ENCODE results near the gene SMAD3.

SMAD3 gene

GRCh38 chr15:67130673-67131601 is 65.5 kb downstream of the SMAD3 start:
- Histone ChIP-seq H3K27ac (ENCODE audit: low read depth, low read length) (no peak overlapping the region), H3K36me3 (ENCODE audit: insufficient read depth, low read length) (no peaks in the 10 kb centered on the region), H3K27me3 (ENCODE audit: control insufficient read depth in 1 of 2, insufficient read depth in 2 of 2, low read length in 2 of 2) (no peaks in the 10 kb centered on the region), H3K9ac (ENCODE audit: low read length) (no peak overlapping the region), H3K4me1 (ENCODE audit: insufficient read depth, low read length) (peaks cover 72% of the 10 kb centered on the region), H3K4me3 (ENCODE audit: low read depth in 1 of 2, low read length in 2 of 2) (no peak overlapping the region), H3K9me3 (ENCODE audit: low read length) (no peaks in the 10 kb centered on the region)

DNA sequence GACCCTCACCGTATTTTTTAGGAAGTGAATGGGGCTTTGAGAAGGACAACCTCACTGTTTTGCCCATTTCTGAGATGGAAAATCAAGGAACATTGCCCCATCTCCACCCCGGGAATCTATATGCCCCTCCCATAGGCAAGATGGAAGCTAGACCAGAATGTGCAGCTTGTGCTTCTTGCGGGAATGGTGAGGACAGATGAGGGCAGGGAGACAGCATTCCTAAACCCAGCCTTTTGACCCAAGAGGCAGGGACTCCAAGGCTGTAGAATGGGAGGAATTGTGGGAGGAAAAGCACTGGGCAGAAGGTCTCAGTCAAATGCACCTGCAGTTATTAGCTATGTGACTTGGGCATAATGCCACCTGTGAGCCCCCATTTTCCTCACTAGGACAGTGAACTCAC is 66.9 kb downstream of the SMAD3 start:
- Histone ChIP-seq H3K4me3 (ENCODE audit: low read depth in 1 of 2, low read length in 2 of 2) (no peak overlapping the region), H3K36me3 (ENCODE audit: insufficient read depth, low read length) (no peaks in the 10 kb centered on the region), H3K4me1 (ENCODE audit: insufficient read depth, low read length) (peaks cover 69% of the 10 kb centered on the region), H3K27me3 (ENCODE audit: control insufficient read depth in 1 of 2, insufficient read depth in 2 of 2, low read length in 2 of 2) (no peaks in the 10 kb centered on the region), H3K9ac (ENCODE audit: low read length) (no peak overlapping the region), H3K27ac (ENCODE audit: low read depth, low read length) (no peak overlapping the region), H3K9me3 (ENCODE audit: low read length) (no peaks in the 10 kb centered on the region)

GRCh38 chr15:67133026-67133425 is 67.6 kb downstream of the SMAD3 start:
- H3K9ac ChIP-seq (ENCODE audit: low read length), result no peak overlapping the region
- H3K4me1 ChIP-seq (ENCODE audit: insufficient read depth, low read length), result peaks cover 69% of the 10 kb centered on the region
- H3K27ac ChIP-seq (ENCODE audit: low read depth, low read length), result peak overlapping the region; percentile 29

GRCh38 chr15:67133738-67134066 is 68.3 kb downstream of the SMAD3 start:
- peak overlapping the region; percentile 36 for H3K27ac ChIP-seq (ENCODE audit: low read depth, low read length)
- H3K27me3 ChIP-seq (ENCODE audit: control insufficient read depth in 1 of 2, insufficient read depth in 2 of 2, low read length in 2 of 2), result no peaks in the 10 kb centered on the region
- H3K9ac ChIP-seq (ENCODE audit: low read length), result no peak overlapping the region
- no peaks in the 10 kb centered on the region for H3K36me3 ChIP-seq (ENCODE audit: insufficient read depth, low read length)
- H3K9me3 ChIP-seq (ENCODE audit: low read length), result no peaks in the 10 kb centered on the region
- H3K4me3 ChIP-seq (ENCODE audit: low read depth in 1 of 2, low read length in 2 of 2), result no peak overlapping the region
- H3K4me1 ChIP-seq (ENCODE audit: insufficient read depth, low read length), result peaks cover 72% of the 10 kb centered on the region

More at GRCh38 chr15:67133026-67133425, 67.6 kb downstream of the SMAD3 start:
- Histone ChIP-seq H3K9me3 (ENCODE audit: low read length) (no peaks in the 10 kb centered on the region), H3K36me3 (ENCODE audit: insufficient read depth, low read length) (no peaks in the 10 kb centered on the region), H3K27me3 (ENCODE audit: control insufficient read depth in 1 of 2, insufficient read depth in 2 of 2, low read length in 2 of 2) (no peaks in the 10 kb centered on the region), H3K4me3 (ENCODE audit: low read depth in 1 of 2, low read length in 2 of 2) (no peak overlapping the region)

- no peak overlapping the region for H3K4me3 ChIP-seq (ENCODE audit: low read depth in 1 of 2, low read length in 2 of 2)
- H3K36me3 ChIP-seq (ENCODE audit: insufficient read depth, low read length), result no peaks in the 10 kb centered on the region
- H3K27ac ChIP-seq (ENCODE audit: low read depth, low read length), result peak overlapping the region; percentile 36
- H3K9ac ChIP-seq (ENCODE audit: low read length), result no peak overlapping the region
- H3K27me3 ChIP-seq (ENCODE audit: control insufficient read depth in 1 of 2, insufficient read depth in 2 of 2, low read length in 2 of 2), result no peaks in the 10 kb centered on the region
- H3K4me1 ChIP-seq (ENCODE audit: insufficient read depth, low read length), result peaks cover 77% of the 10 kb centered on the region
- H3K9me3 ChIP-seq (ENCODE audit: low read length), result no peaks in the 10 kb centered on the region
Measured at GRCh38 chr15:67134067-67134838, 68.9 kb downstream of the SMAD3 start.

DNA sequence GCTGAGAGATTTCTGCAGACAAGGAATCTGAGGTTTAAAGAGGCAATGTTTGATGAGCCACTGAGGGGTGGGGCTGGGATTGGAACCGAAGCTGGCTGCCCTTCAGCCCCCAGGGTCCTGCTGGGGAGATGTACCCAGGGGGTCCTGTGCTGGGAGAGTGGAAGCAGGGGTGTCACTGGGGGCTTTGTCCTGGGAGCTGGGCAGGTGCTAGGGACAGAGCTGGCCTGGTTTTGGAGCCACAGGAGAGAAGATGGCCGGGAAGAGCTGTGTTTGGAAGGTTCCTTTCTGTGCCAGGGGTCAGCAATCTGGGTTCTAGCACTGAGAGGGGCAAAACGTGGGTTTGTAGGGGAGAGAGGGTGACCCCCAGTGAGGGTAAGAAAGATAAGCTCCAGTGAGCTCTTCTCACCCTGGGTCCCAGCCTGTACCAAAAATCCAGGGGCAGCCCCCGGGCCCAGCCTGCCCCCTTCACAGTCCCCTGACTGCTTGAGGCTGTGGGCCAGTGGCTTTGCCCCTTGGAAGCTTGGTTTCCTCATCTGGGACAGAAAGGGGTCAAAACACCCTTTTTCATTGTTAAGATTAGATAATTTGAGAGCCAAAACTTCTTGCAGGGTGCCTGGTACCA is 69.6 kb downstream of the SMAD3 start:
- Histone ChIP-seq H3K4me1 (ENCODE audit: insufficient read depth, low read length) (peaks cover 83% of the 10 kb centered on the region), H3K9me3 (ENCODE audit: low read length) (no peaks in the 10 kb centered on the region), H3K4me3 (ENCODE audit: low read depth in 1 of 2, low read length in 2 of 2) (no peak overlapping the region), H3K27ac (ENCODE audit: low read depth, low read length) (peak overlapping the region; percentile 36), H3K9ac (ENCODE audit: low read length) (no peak overlapping the region), H3K36me3 (ENCODE audit: insufficient read depth, low read length) (no peaks in the 10 kb centered on the region), H3K27me3 (ENCODE audit: control insufficient read depth in 1 of 2, insufficient read depth in 2 of 2, low read length in 2 of 2) (no peaks in the 10 kb centered on the region)

DNA sequence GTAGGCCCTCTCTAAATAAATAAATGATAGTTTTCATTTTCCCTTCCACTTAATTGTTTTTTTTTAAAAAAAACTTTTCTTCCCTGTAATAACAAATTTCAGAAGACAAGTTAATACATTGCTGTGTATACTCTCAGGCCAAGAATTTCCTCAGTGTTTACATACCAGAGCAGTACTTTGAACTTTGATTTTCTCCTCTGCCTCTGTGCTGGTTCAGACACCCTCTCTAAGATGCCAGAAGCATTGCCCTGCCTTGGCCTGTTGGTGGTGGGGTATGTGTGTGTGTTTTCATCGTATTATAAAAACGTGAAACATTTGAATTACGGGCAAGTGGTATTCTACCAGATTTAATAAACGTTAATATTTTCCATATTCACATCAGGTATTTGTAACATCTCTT is 70.1 kb downstream of the SMAD3 start:
- Histone ChIP-seq H3K9me3 (ENCODE audit: low read length) (no peaks in the 10 kb centered on the region), H3K4me3 (ENCODE audit: low read depth in 1 of 2, low read length in 2 of 2) (no peak overlapping the region), H3K27ac (ENCODE audit: low read depth, low read length) (peak overlapping the region; percentile 36), H3K9ac (ENCODE audit: low read length) (no peak overlapping the region), H3K36me3 (ENCODE audit: insufficient read depth, low read length) (no peaks in the 10 kb centered on the region), H3K4me1 (ENCODE audit: insufficient read depth, low read length) (peaks cover 88% of the 10 kb centered on the region), H3K27me3 (ENCODE audit: control insufficient read depth in 1 of 2, insufficient read depth in 2 of 2, low read length in 2 of 2) (no peaks in the 10 kb centered on the region)

DNA sequence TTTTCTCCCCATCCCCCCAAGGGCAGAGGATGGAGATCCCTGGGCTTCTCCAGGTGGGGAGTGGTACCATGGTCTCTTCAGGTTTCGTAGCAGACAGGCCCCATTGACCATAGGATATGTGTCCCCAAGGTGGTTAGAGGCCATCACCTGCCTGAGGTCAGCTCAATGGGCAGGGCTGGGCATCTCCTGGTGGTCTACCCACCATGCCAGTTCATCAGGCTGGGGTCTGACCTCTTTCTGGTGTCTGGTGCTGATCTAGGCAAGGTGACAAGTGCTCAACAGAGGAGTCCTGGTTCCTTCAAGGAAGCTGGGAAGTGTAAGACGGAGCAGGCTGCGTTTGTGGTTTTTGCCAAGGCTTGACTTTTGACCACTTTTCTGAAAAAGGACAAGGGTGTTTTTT is 71.4 kb downstream of the SMAD3 start:
- Histone ChIP-seq H3K9ac (ENCODE audit: low read length) (no peak overlapping the region), H3K4me3 (ENCODE audit: low read depth in 1 of 2, low read length in 2 of 2) (no peak overlapping the region), H3K36me3 (ENCODE audit: insufficient read depth, low read length) (no peaks in the 10 kb centered on the region), H3K4me1 (ENCODE audit: insufficient read depth, low read length) (peaks cover 95% of the 10 kb centered on the region), H3K27me3 (ENCODE audit: control insufficient read depth in 1 of 2, insufficient read depth in 2 of 2, low read length in 2 of 2) (no peaks in the 10 kb centered on the region), H3K9me3 (ENCODE audit: low read length) (no peaks in the 10 kb centered on the region), H3K27ac (ENCODE audit: low read depth, low read length) (peak overlapping the region; percentile 46)

- no peaks in the 10 kb centered on the region for H3K36me3 ChIP-seq (ENCODE audit: insufficient read depth, low read length)
- peaks cover 95% of the 10 kb centered on the region for H3K4me1 ChIP-seq (ENCODE audit: insufficient read depth, low read length)
- no peaks in the 10 kb centered on the region for H3K9me3 ChIP-seq (ENCODE audit: low read length)
- H3K27ac ChIP-seq (ENCODE audit: low read depth, low read length), result peak overlapping the region; percentile 75
- no peak overlapping the region for H3K4me3 ChIP-seq (ENCODE audit: low read depth in 1 of 2, low read length in 2 of 2)
- no peak overlapping the region for H3K9ac ChIP-seq (ENCODE audit: low read length)
- no peaks in the 10 kb centered on the region for H3K27me3 ChIP-seq (ENCODE audit: control insufficient read depth in 1 of 2, insufficient read depth in 2 of 2, low read length in 2 of 2)
Measured at GRCh38 chr15:67137319-67137718, 71.9 kb downstream of the SMAD3 start.

DNA sequence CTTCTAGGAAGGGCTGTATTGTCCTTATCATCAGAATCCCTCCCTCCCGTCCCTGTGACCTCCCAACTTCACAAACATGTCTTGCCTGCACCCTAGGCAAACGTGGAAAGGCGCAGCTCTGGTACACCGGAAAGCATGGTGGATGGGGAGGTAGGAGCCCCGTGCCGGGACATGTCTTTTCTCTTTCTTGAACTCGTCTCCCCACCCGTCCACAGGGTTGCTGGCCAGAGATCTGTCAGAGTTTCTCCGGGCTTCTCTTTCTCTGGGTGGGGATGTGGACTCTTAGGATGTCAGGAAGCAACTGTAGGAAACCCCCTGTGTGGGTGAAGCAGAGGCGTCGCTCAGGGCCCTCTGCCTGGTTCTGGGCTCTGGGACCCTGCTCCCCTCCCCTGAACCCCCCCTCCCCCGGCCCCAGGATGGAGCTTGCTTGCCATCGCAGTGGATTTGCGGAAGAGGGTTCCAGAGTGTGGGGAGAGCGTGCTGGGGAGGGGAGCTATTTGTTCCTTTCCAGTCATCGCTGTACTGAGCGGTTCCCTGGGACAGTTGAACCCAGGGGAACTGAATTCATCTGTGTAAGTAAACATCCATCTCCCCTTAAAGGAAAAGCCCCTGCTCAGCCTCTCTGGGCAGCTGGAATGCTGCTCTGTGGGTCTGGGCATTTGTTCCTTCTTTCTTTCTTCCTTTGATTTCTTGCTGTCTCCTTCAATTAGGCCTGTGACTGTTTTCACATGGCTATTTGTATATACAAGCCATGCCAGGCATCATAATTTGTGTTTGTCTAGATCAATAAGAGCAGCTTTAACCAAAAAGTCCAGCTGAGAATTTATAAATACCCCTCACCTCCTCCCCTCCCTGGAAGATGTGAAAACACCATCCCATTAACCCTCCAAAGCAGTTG is 72.8 kb downstream of the SMAD3 start:
- Histone ChIP-seq H3K36me3 (ENCODE audit: insufficient read depth, low read length) (no peaks in the 10 kb centered on the region), H3K9ac (ENCODE audit: low read length) (peak overlapping the region; percentile 7), H3K27ac (ENCODE audit: low read depth, low read length) (peak overlapping the region; percentile 75), H3K27me3 (ENCODE audit: control insufficient read depth in 1 of 2, insufficient read depth in 2 of 2, low read length in 2 of 2) (no peaks in the 10 kb centered on the region), H3K4me3 (ENCODE audit: low read depth in 1 of 2, low read length in 2 of 2) (peak overlapping the region; percentile 6 to 40), H3K4me1 (ENCODE audit: insufficient read depth, low read length) (peaks cover 95% of the 10 kb centered on the region), H3K9me3 (ENCODE audit: low read length) (no peaks in the 10 kb centered on the region)
